Upper lobe of left lung (tissue), 6 donors: Measurements from ENCODE around the gene PDE4D. TPM values are rescaled to one million over a fixed set of nuclear protein-coding genes. Genes with fewer than 3 reads are reported as not detected.
"Not testable (repeated sequence)": the region's sequence is repeated elsewhere in the genome, so short reads cannot be mapped to it uniquely, and the experiment has no call there.

ENCODE experiments used
- ATAC-seq, 2 donors: fragments of 200-7000 bp; cut with Tn5 transposase; one replicate each; pipeline ENCODE4 v1.9.1; 2022; ENCODE audit warnings: mild to moderate bottlenecking in 2 of 2, moderate library complexity in 2 of 2; ENCODE audit not compliant: low FRiP score in 2 of 2
- DNase-seq, 2 donors: peaks; one replicate each; pipeline ENCODE4 v3.0.0-alpha.2; 2019 to 2020
- H3K27ac ChIP-seq, 4 donors: fragments of 200-600 bp; sonication (generic); one replicate each; pipeline ENCODE4 v1.5.1; 2016 to 2019
- H3K27me3 ChIP-seq, 4 donors: fragments of 200-600 bp; sonication (generic); one replicate each; pipeline ENCODE4 v1.5.1; 2017 to 2019
- H3K36me3 ChIP-seq, 4 donors: fragments of 200-600 bp; sonication (generic); one replicate each; pipeline ENCODE4 v1.5.1; 2016 to 2019
- H3K4me1 ChIP-seq, 4 donors: fragments of 200-600 bp; sonication (generic); one replicate each; pipeline ENCODE4 v1.5.1; 2018 to 2019
- H3K4me3 ChIP-seq, 4 donors: fragments of 200-600 bp; sonication (generic); one replicate each; pipeline ENCODE4 v1.5.1; 2017 to 2019; ENCODE audit warnings: mild to moderate bottlenecking in 2 of 4, moderate library complexity in 1 of 4
- H3K9me3 ChIP-seq, 4 donors: fragments of 200-600 bp; sonication (generic); one replicate each; pipeline ENCODE4 v1.5.1; 2018 to 2019
- EP300 ChIP-seq, 4 donors: sonication (generic); formaldehyde crosslinking; IDR thresholded peaks; one replicate each; pipeline ENCODE4 v1.5.1; 2017; ENCODE audit warnings: antibody characterized with exemption in 4 of 4, control low read depth in 2 of 4
- POLR2A ChIP-seq, 4 donors: fragments of 450-650 bp; IDR thresholded peaks; one replicate each; pipeline ENCODE4 v1.5.1; 2016 to 2017; ENCODE audit warnings: antibody characterized with exemption in 4 of 4, mild to moderate bottlenecking in 2 of 4
- POLR2AphosphoS5 ChIP-seq, 2 donors: sonication (generic); formaldehyde crosslinking; IDR thresholded peaks; one replicate each; pipeline ENCODE4 v1.5.1; 2017; ENCODE audit warnings: antibody characterized with exemption in 2 of 2
- WGBS, 2 donors: methylation state at CpG; one replicate each; pipeline ENCODE4 v1.1.5; 2017 to 2018; 5-methylcytosine and 5-hydroxymethylcytosine counted together
- total RNA-seq, 6 donors: library from RNA; depleted of rRNA in 4 of 6; stranded (reverse); fragments of >200 nt in 4 of 6; gene quantifications; one replicate each; pipeline versions ENCODE4 v1.1.0 to v1.2.1, GENCODE V29; 2016 to 2021
- TF ChIP-seq, protein P1 (sequence below), 6 experiments: fragments of 450-650 bp in 4 of 6; fragments of 200-600 bp in 2 of 6; sonication (generic) in 2 of 6; IDR thresholded peaks; one replicate each; pipeline ENCODE4 v1.5.1; 2016 to 2019; ENCODE audit warnings: antibody characterized with exemption in 6 of 6
- donor health status: DM: no; HTN: no; CAD: no; lungs with moderate emphysema.
- donor health status: DM: no; HTN: yes; CAD: no; lungs with severe emphysema.

The PDE4D gene
- total RNA-seq, 6 donors from 2014 or later = 50.4 to 188 (median 84.0) TPM

DNA sequence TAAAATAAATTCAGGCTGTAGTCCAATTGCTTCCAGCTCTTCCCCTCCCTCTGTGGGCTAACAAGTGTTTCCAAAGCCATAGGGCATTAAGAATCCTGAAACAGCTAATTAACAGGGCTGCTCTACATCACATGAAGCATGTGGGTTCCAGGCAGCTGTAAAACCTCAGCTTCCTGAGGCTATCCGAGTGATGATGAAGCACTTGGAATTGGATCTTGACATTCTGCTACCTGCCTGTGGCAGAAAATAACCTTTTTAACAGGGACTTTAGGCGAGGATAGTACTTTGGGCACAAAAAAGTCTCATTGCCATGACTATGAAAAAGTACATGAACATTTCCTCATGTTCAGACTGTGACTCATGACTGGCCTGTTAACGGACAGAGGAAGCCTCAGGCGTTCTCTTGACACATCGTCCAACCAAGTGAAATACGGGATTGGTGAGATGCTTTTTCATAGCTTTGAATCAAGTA is 107.2 kb downstream of the PDE4D start:
- Histone ChIP-seq H3K27me3 (no peaks in the 10 kb centered on the region), H3K4me3 (no peak overlapping the region), H3K4me1 (no peaks in the 10 kb centered on the region), H3K36me3 (no peaks in the 10 kb centered on the region), H3K9me3 (no peaks in the 10 kb centered on the region), H3K27ac (no peak overlapping the region)
- ATAC-seq (peak in 1 of 2 donors; percentile 70), DNase-seq (no peak)
- WGBS, 2 donors = 65 to 76% methylated on average over 6 of the region's 6 CpGs
- TF ChIP-seq POLR2A (IDR thresholded peaks at IDR 0.05) (no peak), POLR2AphosphoS5 (IDR thresholded peaks at IDR 0.05) (no peak), EP300 (IDR thresholded peaks at IDR 0.05) (no peak)
- TF ChIP-seq, protein P1, sequence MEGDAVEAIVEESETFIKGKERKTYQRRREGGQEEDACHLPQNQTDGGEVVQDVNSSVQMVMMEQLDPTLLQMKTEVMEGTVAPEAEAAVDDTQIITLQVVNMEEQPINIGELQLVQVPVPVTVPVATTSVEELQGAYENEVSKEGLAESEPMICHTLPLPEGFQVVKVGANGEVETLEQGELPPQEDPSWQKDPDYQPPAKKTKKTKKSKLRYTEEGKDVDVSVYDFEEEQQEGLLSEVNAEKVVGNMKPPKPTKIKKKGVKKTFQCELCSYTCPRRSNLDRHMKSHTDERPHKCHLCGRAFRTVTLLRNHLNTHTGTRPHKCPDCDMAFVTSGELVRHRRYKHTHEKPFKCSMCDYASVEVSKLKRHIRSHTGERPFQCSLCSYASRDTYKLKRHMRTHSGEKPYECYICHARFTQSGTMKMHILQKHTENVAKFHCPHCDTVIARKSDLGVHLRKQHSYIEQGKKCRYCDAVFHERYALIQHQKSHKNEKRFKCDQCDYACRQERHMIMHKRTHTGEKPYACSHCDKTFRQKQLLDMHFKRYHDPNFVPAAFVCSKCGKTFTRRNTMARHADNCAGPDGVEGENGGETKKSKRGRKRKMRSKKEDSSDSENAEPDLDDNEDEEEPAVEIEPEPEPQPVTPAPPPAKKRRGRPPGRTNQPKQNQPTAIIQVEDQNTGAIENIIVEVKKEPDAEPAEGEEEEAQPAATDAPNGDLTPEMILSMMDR (IDR thresholded peaks at IDR 0.05) = no peak

DNA sequence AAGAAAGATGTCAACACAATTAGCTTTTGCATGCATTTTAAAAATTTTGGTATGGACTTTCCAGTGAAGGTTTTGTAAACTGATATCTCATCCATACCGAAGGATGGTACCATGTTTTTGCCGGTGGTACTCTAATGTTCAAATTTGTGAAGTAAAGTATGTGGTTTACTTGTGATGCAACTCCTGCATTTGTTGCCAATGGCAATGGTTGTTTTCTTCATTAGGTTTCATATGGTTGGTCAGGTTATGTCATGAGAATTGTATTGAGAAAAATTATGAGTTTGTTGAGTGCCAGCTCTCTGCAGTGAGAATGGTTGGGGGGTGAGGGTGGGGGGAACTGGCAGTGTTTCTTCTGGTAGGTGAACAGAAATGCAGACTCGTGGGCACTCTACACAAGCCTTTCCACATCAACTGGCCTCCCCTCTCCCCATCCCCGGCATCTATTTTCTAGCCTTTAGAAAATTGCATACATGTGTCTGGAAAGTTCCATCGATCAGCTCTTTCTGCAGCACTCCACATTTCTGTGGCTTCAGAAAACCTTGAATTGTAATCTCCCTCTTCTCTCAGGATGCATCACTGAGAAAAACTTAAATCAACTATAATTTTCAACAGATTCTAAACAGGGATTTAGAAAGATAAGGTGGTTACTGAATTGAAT is 107.7 kb downstream of the PDE4D start:
- 71 to 87% methylated on average over 5 of the region's 5 CpGs for WGBS, 2 donors
- no peak for ATAC-seq
- no peak for DNase-seq
- Histone ChIP-seq H3K4me1 (no peaks in the 10 kb centered on the region), H3K36me3 (no peaks in the 10 kb centered on the region), H3K27ac (no peak overlapping the region), H3K9me3 (no peaks in the 10 kb centered on the region), H3K4me3 (no peak overlapping the region), H3K27me3 (no peaks in the 10 kb centered on the region)
- TF ChIP-seq EP300 (IDR thresholded peaks at IDR 0.05) (no peak), POLR2AphosphoS5 (IDR thresholded peaks at IDR 0.05) (no peak), POLR2A (IDR thresholded peaks at IDR 0.05) (no peak)
- TF ChIP-seq, protein P1 (IDR thresholded peaks at IDR 0.05) = no peak

DNA sequence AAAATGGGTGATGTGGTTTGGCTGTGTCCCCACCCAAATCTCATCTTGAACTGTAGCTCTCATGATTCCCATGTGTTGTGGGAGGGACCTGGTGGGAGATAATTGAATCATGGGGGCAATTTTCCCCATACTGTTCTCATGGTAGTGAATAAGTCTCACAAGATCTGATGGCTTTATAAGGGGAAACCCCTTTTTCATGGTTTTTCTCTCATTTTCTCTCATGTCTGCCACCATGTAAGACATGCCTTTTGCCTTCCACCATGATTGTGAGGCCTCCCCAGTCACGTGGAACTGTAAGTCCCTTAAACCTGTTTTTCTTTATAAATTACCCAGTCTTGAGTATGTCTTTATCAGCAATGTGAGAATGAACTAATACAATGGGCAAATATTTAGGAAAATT is 108.8 kb downstream of the PDE4D start:
- H3K27me3 ChIP-seq, ATAC-seq, H3K36me3 ChIP-seq, H3K4me3 ChIP-seq, H3K27ac ChIP-seq, DNase-seq, H3K9me3 ChIP-seq, H3K4me1 ChIP-seq: not testable (repeated sequence)
- 79 to 84% methylated on average over 1 of the region's 1 CpG for WGBS, 2 donors

DNA sequence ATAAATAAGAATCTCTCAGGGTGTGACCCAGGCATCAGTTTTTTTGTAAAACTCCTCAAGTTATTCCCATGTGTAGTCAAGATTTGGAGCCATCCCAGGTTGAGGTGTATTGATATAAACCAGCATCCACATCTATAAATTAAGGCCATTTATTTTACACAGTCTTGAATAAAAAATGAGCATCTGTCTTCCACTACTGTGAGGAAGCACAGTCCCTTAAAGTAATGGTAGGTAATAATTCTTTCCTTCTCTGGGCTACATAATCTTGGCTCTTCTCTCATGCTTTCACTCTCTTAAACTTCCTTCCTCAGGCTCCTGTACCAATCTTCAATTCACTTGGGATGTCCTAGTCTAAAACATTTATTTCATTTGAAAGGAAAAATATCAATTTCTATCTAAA is 110.3 kb downstream of the PDE4D start:
- H3K4me3 ChIP-seq = no peak overlapping the region
- H3K27ac ChIP-seq = no peak overlapping the region
- H3K9me3 ChIP-seq = no peaks in the 10 kb centered on the region
- no peaks in the 10 kb centered on the region for H3K27me3 ChIP-seq
- no peak for DNase-seq
- no peaks in the 10 kb centered on the region for H3K4me1 ChIP-seq
- no peaks in the 10 kb centered on the region for H3K36me3 ChIP-seq
- no peak for ATAC-seq
- TF ChIP-seq POLR2A (IDR thresholded peaks at IDR 0.05) (no peak), EP300 (IDR thresholded peaks at IDR 0.05) (no peak), POLR2AphosphoS5 (IDR thresholded peaks at IDR 0.05) (no peak)
- TF ChIP-seq, protein P1 (IDR thresholded peaks at IDR 0.05) = no peak

DNA sequence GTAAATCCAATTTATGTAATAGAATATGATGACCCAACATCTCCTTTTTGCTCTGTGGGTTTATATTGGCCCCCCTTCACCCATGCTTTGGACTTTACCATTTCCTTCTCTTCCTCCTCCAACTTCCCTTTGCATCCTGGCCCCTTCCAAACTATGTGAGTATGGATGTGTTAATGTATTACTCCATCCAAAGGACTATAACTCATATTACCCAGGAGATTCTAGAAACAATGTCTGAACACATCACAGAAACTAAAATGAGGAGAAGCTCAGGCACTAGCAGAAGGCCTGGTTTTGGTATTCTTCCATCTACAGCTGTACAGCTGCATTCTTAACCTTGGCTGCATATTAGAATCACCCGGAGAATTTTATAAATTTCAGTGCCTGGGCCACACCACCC is 110.7 kb downstream of the PDE4D start:
- ATAC-seq (no peak), DNase-seq (no peak)
- Histone ChIP-seq H3K9me3 (no peaks in the 10 kb centered on the region), H3K4me3 (no peak overlapping the region), H3K27me3 (no peaks in the 10 kb centered on the region), H3K36me3 (no peaks in the 10 kb centered on the region), H3K27ac (no peak overlapping the region), H3K4me1 (no peaks in the 10 kb centered on the region)
- TF ChIP-seq POLR2A (IDR thresholded peaks at IDR 0.05) = no peak
- no peak for TF ChIP-seq EP300 (IDR thresholded peaks at IDR 0.05)
- TF ChIP-seq POLR2AphosphoS5 (IDR thresholded peaks at IDR 0.05) = no peak
- TF ChIP-seq, protein P1 (IDR thresholded peaks at IDR 0.05) = no peak
- WGBS, 2 donors = 80 to 88% methylated on average over 1 of the region's 1 CpG
